Activated CD4-positive, CD25-positive, alpha-beta regulatory T cell treated with anti-CD3 and anti-CD28 coated beads, Interleukin-2, amount 50 U/mL, for 24 hours (primary cell): Measurements from ENCODE around the gene ENTR1.
"Not testable (repeated sequence)": the region's sequence is repeated elsewhere in the genome, so short reads cannot be mapped to it uniquely, and the experiment has no call there.

ENCODE experiments used
- ATAC-seq, 2 donors: fragments of 150-1000 bp; cut with Tn5 transposase; one replicate each; pipeline ENCODE4 v1.10.0; 2021; ENCODE audit warnings: mild to moderate bottlenecking in 1 of 2, moderate library complexity in 1 of 2

The ENTR1 gene

GRCh38 chr9:136418182-136419091 lies 8.0 kb upstream of the ENTR1 start:
- ATAC-seq: no peak

DNA sequence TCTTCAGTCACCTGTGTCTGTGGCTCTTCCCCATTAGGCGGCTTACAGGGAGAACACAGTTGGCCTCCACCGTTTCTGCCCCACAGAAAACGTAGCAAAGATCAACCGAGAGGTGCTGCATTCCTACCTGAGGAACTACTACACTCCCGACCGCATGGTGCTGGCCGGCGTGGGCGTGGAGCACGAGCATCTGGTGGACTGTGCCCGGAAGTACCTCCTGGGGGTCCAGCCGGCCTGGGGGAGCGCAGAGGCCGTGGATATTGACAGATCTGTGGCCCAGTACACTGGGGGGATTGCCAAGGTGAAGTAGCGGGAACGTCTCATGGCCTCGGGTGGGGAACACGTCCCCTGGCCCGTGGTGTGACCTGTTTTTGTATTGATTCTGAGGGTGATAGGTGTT lies 6.5 kb upstream of the ENTR1 start:
- ATAC-seq: no peak

DNA sequence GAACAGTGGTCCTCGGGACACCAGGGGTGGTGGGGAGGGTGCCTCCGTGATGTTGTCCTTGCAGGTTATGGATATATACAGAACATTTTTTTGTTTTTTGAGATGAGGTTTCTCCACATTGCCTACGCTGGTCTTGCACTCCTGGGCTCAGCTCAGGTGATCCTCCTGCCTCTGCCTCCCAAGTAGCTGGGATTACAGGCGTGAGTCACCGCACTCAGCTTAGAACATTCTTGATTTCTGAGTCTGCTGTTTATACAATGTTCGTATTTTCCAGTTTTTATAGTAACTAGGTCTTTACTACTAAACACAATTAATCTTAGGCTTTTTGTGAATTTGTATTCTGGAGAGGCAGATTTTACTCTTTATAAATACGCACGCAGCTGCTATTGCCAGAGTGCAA lies 6.0 kb upstream of the ENTR1 start:
- ATAC-seq: no peak

GRCh38 chr9:136412962-136413361 lies 2.5 kb upstream of the ENTR1 start:
- no peak for ATAC-seq

DNA sequence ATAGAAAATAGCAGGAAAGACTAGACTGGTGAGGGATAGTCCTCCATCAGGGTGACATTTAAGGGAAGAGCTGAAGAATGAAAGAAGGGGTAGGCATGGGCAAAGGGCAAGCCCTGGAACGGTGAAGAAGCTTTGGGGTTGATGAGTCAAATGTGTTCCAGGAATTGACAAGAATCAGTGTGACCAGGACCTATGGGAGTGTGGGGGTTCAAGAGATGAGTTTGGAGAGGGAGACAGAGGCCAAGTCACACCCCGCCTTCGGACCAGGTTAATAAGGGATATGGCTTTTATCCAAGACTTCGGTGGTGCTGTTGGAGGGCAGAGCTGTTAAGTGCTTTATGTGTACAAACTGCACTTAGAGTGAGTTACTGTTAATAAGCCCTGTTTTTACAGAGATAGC lies 964 bp upstream of the ENTR1 start:
- ATAC-seq: no peak

GRCh38 chr9:136409557-136410455 lies 608 bp downstream of the ENTR1 start:
- peak; percentile 39 to 42 for ATAC-seq

GRCh38 chr9:136407911-136408310 lies 2.5 kb downstream of the ENTR1 start:
- ATAC-seq: no peak

DNA sequence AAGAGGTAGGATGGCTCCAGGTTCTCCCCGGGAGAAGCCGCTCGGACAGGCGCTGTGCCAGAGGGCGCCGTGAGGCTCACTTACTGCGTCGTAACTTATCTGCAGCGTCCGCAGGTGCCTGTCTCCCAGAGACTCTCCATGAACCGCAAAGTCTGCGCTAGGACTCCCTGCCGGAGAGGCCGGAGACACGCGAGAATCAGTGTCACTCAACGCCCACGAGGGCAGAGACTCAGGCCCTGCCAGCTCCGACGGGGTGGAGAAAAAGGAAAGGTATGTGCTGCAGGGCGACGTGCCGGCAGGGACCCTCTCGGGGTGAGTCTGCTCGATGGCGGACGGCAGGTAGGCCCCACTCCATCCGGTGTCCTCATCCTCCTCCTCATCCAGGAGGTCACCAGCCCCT lies 3.4 kb downstream of the ENTR1 start:
- not testable (repeated sequence) for ATAC-seq

GRCh38 chr9:136405904-136406303 lies 4.5 kb downstream of the ENTR1 start:
- not testable (repeated sequence) for ATAC-seq

- no peak for ATAC-seq
Observed at GRCh38 chr9:136405481-136405880, 4.9 kb downstream of the ENTR1 start.

GRCh38 chr9:136404801-136405136 lies 5.6 kb downstream of the ENTR1 start:
- no peak for ATAC-seq

DNA sequence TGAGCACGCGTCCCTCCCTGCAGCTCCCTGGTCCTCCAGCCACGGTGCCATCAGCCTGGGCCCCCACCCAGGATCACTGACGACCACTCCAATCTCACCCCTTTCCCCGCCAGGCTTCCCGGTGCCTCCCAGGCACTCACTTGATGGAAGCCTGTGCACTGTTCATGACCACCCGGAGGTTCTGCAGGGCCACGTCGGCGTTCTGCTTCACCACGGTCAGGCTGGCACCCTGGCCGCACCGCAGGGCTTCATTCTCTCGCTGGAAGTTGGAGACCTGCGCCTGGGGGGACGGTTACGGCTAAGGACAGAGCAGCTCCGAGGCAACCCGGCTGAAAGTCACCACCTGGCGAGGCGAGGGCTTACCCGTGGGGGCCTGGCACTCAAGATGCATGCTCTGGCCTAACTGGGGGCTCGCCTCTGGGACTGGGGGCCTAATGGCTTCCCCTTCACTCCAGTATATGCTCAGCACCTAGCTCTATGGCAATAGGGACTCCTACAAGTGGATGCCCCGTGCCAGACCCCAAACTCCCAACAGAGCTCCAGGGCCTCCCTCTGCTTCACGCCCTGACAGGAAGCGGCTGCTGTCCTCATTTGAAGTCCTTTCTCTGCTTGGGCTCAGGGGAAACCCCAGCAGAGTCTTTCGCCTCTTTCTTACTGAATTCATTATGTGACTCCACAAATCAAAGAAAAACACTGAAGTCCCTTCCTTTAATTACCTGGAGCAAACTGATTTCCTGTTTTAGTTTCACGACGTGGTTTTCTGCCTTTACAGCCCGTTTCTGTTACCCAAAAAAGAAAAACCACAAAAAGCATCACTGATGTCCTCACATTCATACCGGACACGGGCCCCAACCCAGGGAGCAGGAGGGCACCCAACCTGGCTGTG lies 6.3 kb downstream of the ENTR1 start:
- peak; percentile 31 to 40 for ATAC-seq

DNA sequence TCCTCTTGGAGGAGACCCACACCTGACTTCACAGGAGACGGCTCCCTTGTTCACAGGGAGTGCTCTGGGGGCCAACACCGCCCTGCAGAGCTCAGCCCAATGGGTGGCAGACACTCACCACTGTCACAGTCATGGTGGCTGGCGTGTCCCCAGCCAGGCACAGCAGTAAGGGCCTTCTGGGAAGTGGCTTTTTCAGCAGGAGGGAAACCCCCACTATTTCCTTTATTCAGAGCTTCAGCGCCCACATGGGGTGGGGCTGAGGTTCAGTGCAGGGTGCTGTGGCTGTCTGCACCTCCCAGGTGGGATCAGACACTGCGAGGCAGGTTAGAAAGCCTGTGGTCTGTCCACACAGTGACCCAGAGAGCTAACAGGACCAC lies 6.9 kb downstream of the ENTR1 start:
- peak; percentile 81 for ATAC-seq

- no peak for ATAC-seq
Observed at GRCh38 chr9:136402067-136402466, 8.3 kb downstream of the ENTR1 start.

DNA sequence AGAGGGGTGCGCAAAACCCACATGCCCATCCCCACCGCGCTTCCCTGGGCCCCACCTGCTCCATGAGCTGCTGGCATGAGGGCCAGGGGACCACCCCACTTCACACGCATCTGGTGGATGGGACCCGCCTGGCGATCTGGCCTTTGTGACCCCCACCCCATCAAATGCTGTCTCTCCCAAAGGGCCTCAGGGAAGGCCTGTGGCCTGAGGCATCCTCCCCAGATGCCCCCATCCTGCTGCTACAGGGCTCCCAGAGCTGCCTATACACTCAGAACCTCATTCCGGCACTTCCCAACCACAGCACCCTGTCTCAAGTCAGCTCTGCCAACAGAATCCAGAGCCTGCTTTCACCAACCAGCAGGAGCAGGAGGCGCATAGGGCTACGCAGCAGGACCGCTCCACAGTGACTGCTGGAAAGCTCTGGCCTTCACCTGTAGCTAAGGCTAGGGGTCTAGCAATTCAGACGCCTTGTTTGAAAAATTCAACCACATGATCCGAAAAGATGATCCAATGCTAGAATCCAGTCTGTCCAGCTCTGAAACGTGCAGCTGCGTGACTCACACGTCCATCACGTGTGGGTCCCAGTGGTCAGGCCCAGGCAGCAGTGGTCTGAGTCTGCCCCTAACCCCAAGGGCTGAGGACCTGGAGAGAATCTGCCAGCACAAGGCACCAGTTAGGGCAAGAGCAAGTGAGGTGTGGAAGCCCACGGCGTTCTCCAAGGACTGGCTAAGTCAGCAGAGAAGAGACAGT lies 9.1 kb downstream of the ENTR1 start:
- no peak for ATAC-seq

DNA sequence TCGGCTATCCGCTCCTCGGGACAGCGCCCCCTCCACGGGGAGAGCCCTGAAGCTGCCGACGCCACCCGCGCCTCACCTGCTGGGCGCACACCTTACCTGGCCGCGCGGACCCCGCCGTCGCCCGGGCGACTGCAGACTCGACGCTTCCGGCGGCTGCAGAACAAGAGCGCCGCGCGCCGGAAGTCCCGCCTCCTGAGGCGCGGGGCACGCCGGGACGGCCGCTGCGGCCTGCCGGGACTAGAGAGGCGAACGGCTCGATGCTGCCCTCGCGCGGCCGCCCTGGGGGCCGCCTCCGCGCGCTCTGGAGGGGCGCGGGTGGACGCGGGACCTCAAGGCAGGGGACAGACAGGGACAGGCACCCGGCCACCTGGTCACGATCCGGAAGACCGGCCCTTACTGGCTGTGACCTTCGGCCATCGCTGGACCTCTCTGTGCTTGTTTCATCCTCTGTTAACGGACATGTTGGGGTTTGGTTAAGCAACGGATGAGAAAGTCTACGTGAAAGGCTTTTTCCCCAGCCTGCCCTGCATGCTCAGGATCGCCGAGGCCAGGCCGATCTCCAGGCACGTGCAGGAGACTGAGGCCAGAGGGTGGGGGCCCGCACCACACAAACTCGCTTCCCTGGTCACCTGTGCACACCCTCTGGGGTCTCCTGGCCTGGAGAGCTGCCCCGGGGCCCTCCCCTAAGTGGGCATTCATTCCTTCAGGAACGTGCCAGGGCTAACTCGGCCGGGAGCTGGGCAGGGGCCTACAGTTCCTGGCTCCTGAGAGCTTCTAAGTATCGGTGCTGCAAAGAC lies 10.2 kb downstream of the ENTR1 start, which contains the start of gene SNAPC4:
Gene SNAPC4, minus strand, starts transcription at position 133 of the 797 bp plus-strand sequence. CDS start 1,742 bp downstream, outside the sequence.
- peak; percentile 64 to 68 for ATAC-seq

DNA sequence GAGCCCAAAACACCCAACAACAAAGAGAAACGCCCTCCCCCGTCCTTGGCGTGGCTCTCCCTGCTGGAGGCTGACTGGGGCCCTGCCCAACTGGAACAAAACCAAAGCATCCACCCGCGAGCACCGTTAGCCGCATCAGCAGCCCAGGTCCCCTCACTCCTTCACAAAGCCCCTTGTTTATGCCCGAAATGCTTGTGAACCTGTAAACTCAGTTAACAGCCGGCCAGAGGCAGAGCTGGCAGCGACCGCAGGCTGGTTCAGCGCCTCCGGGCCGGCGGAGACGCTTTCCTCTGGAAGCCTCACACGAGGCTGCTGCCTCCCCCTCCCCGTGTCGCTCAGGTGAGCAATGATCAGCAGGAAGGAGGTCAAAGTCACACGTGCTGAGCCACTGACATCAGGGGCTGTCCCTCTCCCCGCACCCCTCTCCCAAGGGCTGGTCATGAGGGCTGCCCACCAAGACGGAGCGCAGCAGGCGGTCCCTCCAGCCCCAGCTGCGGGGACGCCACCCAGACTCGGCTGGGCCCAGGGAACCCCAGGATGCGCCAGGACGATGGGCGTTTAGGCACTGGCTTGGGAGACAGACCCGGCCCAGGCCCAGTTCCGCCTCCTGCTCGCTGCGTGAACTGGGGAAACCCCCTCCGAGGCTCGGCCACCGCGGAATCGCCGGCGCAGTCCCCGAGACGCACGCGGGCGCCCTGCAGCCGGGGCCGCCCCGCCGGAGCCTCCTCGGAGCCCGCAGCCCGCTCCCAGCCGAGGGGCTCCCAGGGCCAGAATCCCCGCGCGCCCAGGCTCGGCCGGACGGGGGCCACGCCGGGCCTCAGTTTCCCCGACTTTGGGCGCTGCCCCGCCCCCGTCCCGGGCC lies 11.0 kb downstream of the ENTR1 start:
- ATAC-seq: peak; percentile 18 to 31

DNA sequence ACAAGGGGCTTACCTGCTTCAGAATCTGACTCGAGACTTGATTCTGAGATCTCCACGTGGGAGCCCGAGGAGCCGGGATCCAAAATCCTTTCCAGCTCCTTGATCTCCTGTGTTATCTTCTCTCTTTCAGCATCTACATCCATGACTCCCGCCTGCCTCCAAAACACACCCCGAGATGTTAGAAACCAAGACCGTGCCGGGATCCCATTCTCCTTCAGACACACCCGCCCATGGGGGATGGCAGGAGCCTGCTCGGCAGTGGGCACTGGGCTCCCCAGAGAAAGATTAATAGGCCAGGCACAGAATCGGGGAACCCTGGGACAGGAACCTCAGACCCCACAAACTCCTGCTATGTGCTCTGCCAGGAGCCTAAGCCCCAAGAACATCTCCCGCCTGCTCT lies 12.1 kb downstream of the ENTR1 start:
- ATAC-seq: no peak

DNA sequence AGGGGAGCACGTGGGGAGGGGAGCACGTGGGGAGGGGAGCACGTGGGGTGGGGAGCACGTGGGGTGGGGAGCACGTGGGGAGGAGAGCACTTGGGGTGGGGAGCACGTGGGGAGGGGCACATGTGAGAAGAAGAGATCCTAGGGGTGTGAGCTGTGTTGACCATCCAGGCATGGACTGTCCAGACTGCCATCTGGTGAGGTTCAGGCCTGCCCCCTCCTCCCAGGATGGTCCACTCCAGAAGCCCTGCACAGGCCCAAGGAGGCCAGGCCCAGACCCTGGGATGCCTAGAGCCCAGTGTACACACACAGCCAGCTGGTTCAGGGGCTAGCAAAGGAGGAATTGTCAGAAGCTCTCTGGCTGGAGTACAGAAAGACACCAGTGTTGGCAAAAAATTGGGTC lies 12.8 kb downstream of the ENTR1 start:
- ATAC-seq: no peak

- ATAC-seq: no peak
Observed at GRCh38 chr9:136396219-136396515, 14.2 kb downstream of the ENTR1 start.
